CD4-positive, alpha-beta memory T cell (primary cell): Measurements from ENCODE around the gene FMO2. TPM values are rescaled to one million over a fixed set of nuclear protein-coding genes. Genes with fewer than 3 reads are reported as not detected.

Source experiments
- CTCF ChIA-PET: fragments of 350-600 bp; sonication (Branson Sonifier 250); formaldehyde crosslinking; loops from one replicate; lab custom pipeline; 2021; ENCODE audit warnings: inconsistent platforms; ENCODE audit not compliant: partially characterized antibody; lab: Charles Lee
- POLR2A ChIA-PET: fragments of 350-600 bp; sonication (Branson Sonifier 250); formaldehyde crosslinking; loops from one replicate; lab custom pipeline; 2021; ENCODE audit not compliant: partially characterized antibody; lab: Charles Lee
- DNase-seq, 5 donors: peaks; one replicate each; pipeline versions ENCODE4 v3.0.0 to v3.0.0-alpha.2; 2020 to 2022; ENCODE audit warnings: mixed read lengths in 1 of 5
- H3K27ac ChIP-seq: one replicate; pipeline ENCODE4 v1.7.0; 2013; ENCODE audit warnings: low read depth, low read length
- H3K27me3 ChIP-seq: 2 replicates; pipeline ENCODE4 v1.7.0; 2013; ENCODE audit warnings: mild to moderate bottlenecking, low read length, moderate library complexity; ENCODE audit not compliant: insufficient read depth
- H3K36me3 ChIP-seq: 2 replicates; pipeline ENCODE4 v1.7.0; 2013; ENCODE audit warnings: mild to moderate bottlenecking, low read length, moderate library complexity; ENCODE audit not compliant: insufficient read depth
- H3K4me1 ChIP-seq: 2 replicates; pipeline ENCODE4 v1.7.0; 2013; ENCODE audit warnings: mild to moderate bottlenecking, low read length, moderate library complexity; ENCODE audit not compliant: insufficient read depth
- H3K4me3 ChIP-seq, 2 donors: one replicate each; pipeline ENCODE4 v1.7.0; 2013; ENCODE audit warnings: low read length in 2 of 2, mild to moderate bottlenecking in 1 of 2
- H3K9me3 ChIP-seq, 2 donors: one replicate each; pipeline ENCODE4 v1.7.0; 2013; ENCODE audit warnings: low read length in 2 of 2, control low read depth in 1 of 2; ENCODE audit not compliant: control insufficient read depth in 1 of 2
- H3K27ac Mint-ChIP-seq, 7 donors: one replicate each; pipeline ENCODE4 v1.8.0; 2020 to 2021; ENCODE audit warnings: mixed read lengths in 7 of 7, mild to moderate bottlenecking in 6 of 7, inconsistent platforms in 3 of 7, moderate library complexity in 3 of 7
- H3K27me3 Mint-ChIP-seq, 2 donors: one replicate each; pipeline ENCODE4 v1.8.0; 2020 to 2021; ENCODE audit warnings: mixed read lengths in 2 of 2
- H3K36me3 Mint-ChIP-seq, 2 donors: one replicate each; pipeline ENCODE4 v1.8.0; 2020 to 2021; ENCODE audit warnings: mixed read lengths in 2 of 2, inconsistent platforms in 1 of 2, mild to moderate bottlenecking in 1 of 2
- H3K4me1 Mint-ChIP-seq, 4 donors: one replicate each; pipeline ENCODE4 v1.8.0; 2020 to 2021; ENCODE audit warnings: mixed read lengths in 4 of 4, mild to moderate bottlenecking in 1 of 4
- H3K4me3 Mint-ChIP-seq, 8 donors: one replicate each; pipeline ENCODE4 v1.8.0; 2020 to 2021; ENCODE audit warnings: mixed read lengths in 8 of 8, mild to moderate bottlenecking in 7 of 8, moderate library complexity in 6 of 8, inconsistent platforms in 3 of 8
- H3K9me3 Mint-ChIP-seq, 8 donors: one replicate each; pipeline ENCODE4 v1.8.0; 2020 to 2021; ENCODE audit warnings: mixed read lengths in 8 of 8, mild to moderate bottlenecking in 5 of 8, inconsistent platforms in 3 of 8, moderate library complexity in 1 of 8
- intact Hi-C: fragments of 100-400 bp; cut with micrococcal nuclease; formaldehyde crosslinking; loops from one replicate; pipeline ENCODE4 v1.15.1; 2023
- polyA plus RNA-seq, 2 donors: library from polyadenylated mRNA; unstranded; fragments of 300-500 nt; fragmentation: Illumina TruSeq; gene quantifications; one replicate each; pipeline ENCODE4 v1.2.3, GENCODE V29; 2021
- total RNA-seq, 2 experiments: library from RNA; stranded (reverse); gene quantifications; one replicate each; pipeline ENCODE4 v1.2.3, GENCODE V29; 2021

Gene FMO2
- total and polyA plus RNA-seq, 4 experiments from 2014 or later: not detected

DNA sequence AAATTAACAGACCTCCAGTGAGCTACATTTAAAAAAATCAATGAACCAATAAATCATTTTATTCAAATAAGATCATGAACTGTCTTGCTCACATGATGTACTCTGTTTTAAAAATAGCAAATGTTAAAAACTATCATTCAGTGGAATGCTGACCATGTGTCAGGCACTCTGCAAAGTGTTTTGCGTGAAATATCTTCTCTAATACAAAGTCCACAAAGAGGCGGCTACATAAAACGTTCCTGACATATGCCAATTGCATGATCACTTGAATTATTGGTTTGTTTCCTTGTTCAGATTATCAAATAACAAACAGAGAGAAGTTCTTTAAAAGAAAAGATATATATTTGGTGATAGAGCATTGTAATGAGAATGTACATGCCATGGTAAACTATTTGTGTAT lies 10.7 kb downstream of the FMO2 start:
- POLR2A ChIA-PET: no interaction called here

DNA sequence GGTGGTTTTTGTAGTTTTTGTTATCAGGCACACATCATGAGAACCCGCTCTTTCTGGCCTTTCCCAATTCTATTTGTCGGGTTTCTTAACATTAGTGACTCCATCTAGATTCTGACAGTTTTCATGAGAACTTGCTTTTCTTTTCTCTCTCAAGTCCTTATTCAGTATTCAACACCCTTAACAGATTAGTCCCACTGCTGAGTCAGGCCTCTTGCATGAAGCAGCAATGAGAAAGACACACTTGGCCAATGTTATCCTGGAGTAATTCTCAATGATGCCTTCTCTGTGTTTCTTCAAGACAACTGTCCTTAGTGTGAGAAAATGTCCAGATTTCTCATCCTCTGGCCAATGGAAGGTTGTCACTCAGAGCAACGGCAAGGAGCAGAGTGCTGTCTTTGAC lies 11.3 kb downstream of the FMO2 start:
- Histone ChIP-seq H3K9me3 (no peaks in the 10 kb centered on the region), H3K4me1 (no peaks in the 10 kb centered on the region), H3K27me3 (no peaks in the 10 kb centered on the region), H3K27ac (no peak overlapping the region), H3K4me3 (no peak overlapping the region), H3K36me3 (no peaks in the 10 kb centered on the region)
- Mint-ChIP-seq H3K27me3 (peaks cover 0 to 1% of the 10 kb centered on the region in 2 donors), H3K36me3 (no peaks in the 10 kb centered on the region), H3K9me3 (no peaks in the 10 kb centered on the region), H3K27ac (no peak overlapping the region), H3K4me3 (no peak overlapping the region), H3K4me1 (no peaks in the 10 kb centered on the region)
- POLR2A ChIA-PET: no interaction called here
- CTCF ChIA-PET: no interaction called here
- DNase-seq: no peak
- intact Hi-C loops: no loop called here

More for the DNA sequence above, 10.7 kb downstream of the FMO2 start:
- Mint-ChIP-seq H3K9me3 (no peaks in the 10 kb centered on the region), H3K4me1 (no peaks in the 10 kb centered on the region), H3K4me3 (no peak overlapping the region), H3K27ac (no peak overlapping the region), H3K36me3 (no peaks in the 10 kb centered on the region), H3K27me3 (peaks cover 0 to 1% of the 10 kb centered on the region in 2 donors)
- Histone ChIP-seq H3K27me3 (no peaks in the 10 kb centered on the region), H3K4me3 (no peak overlapping the region), H3K9me3 (no peaks in the 10 kb centered on the region), H3K27ac (no peak overlapping the region), H3K36me3 (no peaks in the 10 kb centered on the region), H3K4me1 (no peaks in the 10 kb centered on the region)
- no peak for DNase-seq
- intact Hi-C loops: no loop called here
- CTCF ChIA-PET: interaction anchor here (1.1 kb wide), 1 partner anchor 118 kb away, joined by 3 read pairs; the partner anchor contains the start of gene FMO4

DNA sequence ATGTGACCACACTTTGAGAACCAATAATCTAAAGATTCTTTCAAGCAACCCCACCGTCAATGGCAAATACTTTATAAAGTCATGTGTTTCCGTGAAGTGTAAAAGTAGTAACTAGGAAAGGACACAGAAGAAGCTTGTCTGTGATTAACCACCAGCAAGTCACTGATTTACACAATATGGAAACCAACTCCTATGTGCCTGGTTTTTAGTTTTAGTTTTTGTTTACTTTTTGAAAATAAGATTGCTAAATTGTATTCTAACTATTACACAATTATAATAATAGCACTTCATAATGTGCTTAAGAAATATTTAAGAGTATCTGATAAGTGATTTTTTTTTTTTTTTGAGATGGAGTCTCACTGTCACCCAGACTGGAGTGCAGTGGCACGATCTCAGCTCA lies 13.0 kb downstream of the FMO2 start:
- H3K9me3 Mint-ChIP-seq: no peaks in the 10 kb centered on the region
- CTCF ChIA-PET: interaction anchor here (1.1 to 1.2 kb wide), 2 partner anchors 12 to 30 kb away, joined by 3 read pairs; no protein-coding TSS in a partner anchor
- no peaks in the 10 kb centered on the region for H3K4me1 ChIP-seq

DNA sequence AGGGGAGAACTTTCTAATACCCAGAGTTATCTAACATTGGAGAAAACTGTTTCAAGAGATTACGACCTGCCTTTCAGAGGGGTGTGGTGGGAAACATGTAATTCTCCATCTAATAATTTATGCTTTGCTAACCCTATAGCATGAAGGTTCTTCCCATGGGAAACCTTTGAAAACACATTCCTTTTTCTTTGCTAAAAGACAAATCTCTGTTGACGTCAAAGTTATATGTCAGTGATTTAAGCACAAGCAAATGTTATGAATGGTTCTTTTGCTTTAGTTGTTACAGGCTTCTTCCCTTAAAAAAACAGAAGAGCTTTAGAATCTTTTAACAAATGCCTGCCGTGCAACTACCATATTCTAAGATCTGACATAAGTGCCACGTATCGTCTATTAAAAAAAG lies 19.2 kb downstream of the FMO2 start:
- Histone ChIP-seq H3K27ac (no peak overlapping the region), H3K36me3 (no peaks in the 10 kb centered on the region), H3K9me3 (no peaks in the 10 kb centered on the region), H3K27me3 (no peaks in the 10 kb centered on the region), H3K4me1 (no peaks in the 10 kb centered on the region), H3K4me3 (no peak overlapping the region)
- no peaks in the 10 kb centered on the region for H3K36me3 Mint-ChIP-seq
- no peak overlapping the region for H3K4me3 Mint-ChIP-seq
- no peak overlapping the region for H3K27ac Mint-ChIP-seq
- ChIA-PET CTCF (no interaction called here), POLR2A (no interaction called here)
- intact Hi-C loops: no loop called here
- no peaks in the 10 kb centered on the region for H3K4me1 Mint-ChIP-seq
- no peaks in the 10 kb centered on the region for H3K9me3 Mint-ChIP-seq
- DNase-seq: no peak
- H3K27me3 Mint-ChIP-seq: peaks cover 7 to 15% of the 10 kb centered on the region in 2 donors

More for the DNA sequence above, 13.0 kb downstream of the FMO2 start:
- no peak overlapping the region for H3K4me3 Mint-ChIP-seq
- Histone ChIP-seq H3K36me3 (no peaks in the 10 kb centered on the region), H3K27me3 (no peaks in the 10 kb centered on the region), H3K27ac (no peak overlapping the region), H3K9me3 (no peaks in the 10 kb centered on the region), H3K4me3 (no peak overlapping the region)
- no peak overlapping the region for H3K27ac Mint-ChIP-seq
- H3K27me3 Mint-ChIP-seq: peaks cover 0 to 3% of the 10 kb centered on the region in 2 donors
- intact Hi-C loops: no loop called here
- DNase-seq: no peak
- POLR2A ChIA-PET: no interaction called here
- H3K4me1 Mint-ChIP-seq: no peaks in the 10 kb centered on the region
- H3K36me3 Mint-ChIP-seq: no peaks in the 10 kb centered on the region

DNA sequence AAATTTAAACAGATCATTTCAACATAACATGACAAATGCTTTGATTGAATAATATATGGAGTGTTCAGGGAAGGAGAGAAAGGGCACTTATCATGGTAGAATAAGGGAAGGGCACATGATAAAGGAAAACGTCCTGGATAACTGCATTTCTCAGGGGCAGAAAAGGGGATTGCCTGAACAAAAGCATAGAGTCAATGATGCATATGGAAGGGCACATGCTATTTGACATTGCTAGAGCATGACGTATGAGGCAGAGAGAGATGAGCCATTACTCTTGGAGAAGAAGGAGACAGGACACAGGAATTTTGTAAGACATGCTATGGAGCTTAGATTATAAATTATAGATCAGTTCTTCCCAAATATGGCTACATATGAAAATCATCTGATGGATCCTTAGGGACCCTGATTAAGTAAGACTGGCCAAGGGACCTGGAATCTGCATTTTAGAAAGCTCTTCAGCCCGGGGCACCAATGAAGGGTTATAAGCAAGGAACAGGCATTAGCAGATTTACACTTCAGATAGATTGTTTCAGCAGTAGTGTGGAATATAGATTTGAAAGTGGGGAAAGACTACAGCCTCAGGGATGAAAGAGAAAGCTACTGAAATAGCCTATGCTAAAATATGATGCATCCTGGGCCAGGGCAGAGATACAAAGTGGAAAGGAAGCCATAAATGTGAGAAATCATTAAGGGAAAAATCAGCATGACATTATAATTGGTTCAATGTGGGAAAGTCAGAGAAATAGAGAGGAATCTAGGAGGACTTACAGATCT lies 21.3 kb downstream of the FMO2 start:
- Mint-ChIP-seq H3K36me3 (no peaks in the 10 kb centered on the region), H3K27me3 (peaks cover 7 to 15% of the 10 kb centered on the region in 2 donors), H3K4me3 (no peak overlapping the region), H3K9me3 (no peaks in the 10 kb centered on the region), H3K27ac (no peak overlapping the region), H3K4me1 (no peaks in the 10 kb centered on the region)
- Histone ChIP-seq H3K4me3 (no peak overlapping the region), H3K9me3 (no peaks in the 10 kb centered on the region), H3K4me1 (no peaks in the 10 kb centered on the region), H3K27ac (no peak overlapping the region), H3K36me3 (no peaks in the 10 kb centered on the region), H3K27me3 (no peaks in the 10 kb centered on the region)
- CTCF ChIA-PET: interaction anchor here (0.7 kb wide), 1 partner anchor 107 kb away, joined by 3 read pairs; the partner anchor contains the start of gene FMO4
- DNase-seq: no peak
- intact Hi-C loops: no loop called here
- POLR2A ChIA-PET: no interaction called here

DNA sequence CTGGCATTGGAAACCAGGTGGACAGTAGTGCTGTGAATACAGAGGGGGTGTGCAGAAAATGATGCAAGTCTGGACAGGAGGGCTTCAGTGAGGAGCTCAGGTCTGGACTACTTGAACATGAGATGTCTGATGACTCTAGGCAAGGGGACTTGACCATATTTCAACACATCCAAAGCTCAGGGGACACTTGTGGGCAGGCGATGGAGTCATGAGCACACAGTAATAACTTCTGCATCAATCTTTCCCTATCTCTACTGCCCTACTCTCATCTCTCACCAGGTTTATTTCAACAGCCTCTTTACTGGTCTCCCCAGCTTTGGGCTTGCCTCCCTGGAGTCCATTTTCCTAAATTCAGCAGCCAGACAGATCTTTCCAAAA lies 21.9 kb downstream of the FMO2 start:
- intact Hi-C loops: no loop called here
- ChIA-PET CTCF (interaction anchor here (0.7 kb wide), 1 partner anchor 107 kb away, joined by 3 read pairs; the partner anchor contains the start of gene FMO4), POLR2A (no interaction called here)
- no peaks in the 10 kb centered on the region for H3K36me3 Mint-ChIP-seq
- H3K36me3 ChIP-seq: no peaks in the 10 kb centered on the region
- no peak for DNase-seq
- peaks cover 7 to 13% of the 10 kb centered on the region in 2 donors for H3K27me3 Mint-ChIP-seq
- no peak overlapping the region for H3K27ac Mint-ChIP-seq
- H3K4me3 ChIP-seq: no peak overlapping the region
- no peaks in the 10 kb centered on the region for H3K27me3 ChIP-seq
- H3K27ac ChIP-seq: no peak overlapping the region
- H3K4me1 Mint-ChIP-seq: no peaks in the 10 kb centered on the region
- no peaks in the 10 kb centered on the region for H3K9me3 ChIP-seq
- no peaks in the 10 kb centered on the region for H3K9me3 Mint-ChIP-seq
- no peaks in the 10 kb centered on the region for H3K4me1 ChIP-seq
- no peak overlapping the region for H3K4me3 Mint-ChIP-seq

DNA sequence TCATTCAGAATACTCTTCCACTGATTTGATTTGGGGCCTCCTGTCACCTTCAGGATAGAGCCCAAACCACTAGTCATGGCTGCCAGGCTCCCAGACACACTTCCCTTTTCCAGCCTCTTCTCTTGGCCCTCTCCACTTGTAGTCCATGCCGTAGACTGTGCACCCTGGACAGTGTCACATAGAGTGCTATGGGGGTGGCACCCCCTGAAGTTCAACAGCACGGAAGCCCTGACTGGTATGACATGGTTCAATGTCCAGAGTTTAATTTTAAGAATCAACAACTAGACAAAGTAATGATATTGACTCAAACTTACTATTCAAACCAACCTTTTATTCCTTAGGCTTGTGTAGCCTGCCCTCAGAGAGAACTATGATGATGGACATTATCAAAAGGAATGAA lies 22.3 kb downstream of the FMO2 start:
- Histone ChIP-seq H3K36me3 (no peaks in the 10 kb centered on the region), H3K4me3 (no peak overlapping the region), H3K4me1 (no peaks in the 10 kb centered on the region), H3K9me3 (no peaks in the 10 kb centered on the region), H3K27ac (no peak overlapping the region), H3K27me3 (no peaks in the 10 kb centered on the region)
- no peak overlapping the region for H3K27ac Mint-ChIP-seq
- DNase-seq: no peak
- H3K4me3 Mint-ChIP-seq: no peak overlapping the region
- peaks cover 7 to 13% of the 10 kb centered on the region in 2 donors for H3K27me3 Mint-ChIP-seq
- H3K4me1 Mint-ChIP-seq: no peaks in the 10 kb centered on the region
- intact Hi-C loops: no loop called here
- H3K9me3 Mint-ChIP-seq: no peaks in the 10 kb centered on the region
- POLR2A ChIA-PET: no interaction called here
- H3K36me3 Mint-ChIP-seq: no peaks in the 10 kb centered on the region
- CTCF ChIA-PET: no interaction called here
